HCT116 (cell line): Measurements from ENCODE around the gene SLC25A13. TPM values are rescaled to one million over a fixed set of nuclear protein-coding genes. Genes with fewer than 3 reads are reported as not detected.

Experiments
- ATAC-seq: fragments of 200-7000 bp; cut with Tn5 transposase; 2 replicates; pipeline ENCODE4 v1.9.1; 2020; ENCODE audit warnings: mild to moderate bottlenecking, moderate library complexity
- BruUV-seq: library from RNA; stranded (reverse); fragments of 400-500 nt; replicated peaks from 2 replicates; lab custom pipeline; 2021; lab: Mats Ljungman, UMichigan
- CTCF ChIA-PET: fragments of 300-600 bp; sonication (Branson Sonifier 250); formaldehyde crosslinking; loops from one replicate; lab custom pipeline; 2021; ENCODE audit warnings: antibody characterized with exemption; lab: Charles Lee
- POLR2A ChIA-PET: fragments of 300-600, 350-600 bp; sonication (Branson Sonifier 250); formaldehyde crosslinking; loops from one replicate; lab custom pipeline; 2021; ENCODE audit warnings: antibody characterized with exemption; lab: Charles Lee
- RAD21 ChIA-PET, 2 experiments: fragments of 300-600 bp; sonication (Branson Sonifier 250); formaldehyde crosslinking; loops; one replicate each; lab custom pipeline; 2023; ENCODE audit warnings: low total read pairs in 2 of 2; ENCODE audit not compliant: uncharacterized antibody in 2 of 2, unreplicated experiment in 2 of 2, low non-redundant PET in 1 of 2; lab: Charles Lee
- DNase-seq: peaks from one replicate; pipeline ENCODE4 v3.0.0-alpha.2; 2010; ENCODE audit warnings: low read depth, low spot score
- H2AFZ ChIP-seq: fragments of 200-600 bp; shearing (Covaris generic), sonication (generic); 2 replicates; pipeline ENCODE4 v1.6.1; 2017; ENCODE audit warnings: low read depth, mixed run types, mixed read lengths, antibody characterized with exemption, low read length; ENCODE audit not compliant: poor library complexity, severe bottlenecking
- H3K27ac ChIP-seq: 2 replicates; pipeline ENCODE4 v1.5.1; 2012; ENCODE audit warnings: low read depth, low read length
- H3K27me3 ChIP-seq: fragments of 200-600 bp; sonication (generic); 2 replicates; pipeline ENCODE4 v1.6.1; 2016; ENCODE audit warnings: mixed run types, low read length, mixed read lengths; ENCODE audit not compliant: insufficient read depth
- H3K36me3 ChIP-seq, 2 experiments: fragments of 200-500 bp in 1 of 2; fragments of 200-600 bp in 1 of 2; sonication (Bioruptor generic) in 1 of 2; sonication (generic) in 1 of 2; 2 replicates each; pipeline versions ENCODE4 v1.5.1 to v1.6.1; 2014 to 2016; ENCODE audit warnings: low read length in 2 of 2, inconsistent platforms in 1 of 2, mixed read lengths in 1 of 2, mixed run types in 1 of 2; ENCODE audit not compliant: insufficient read depth in 2 of 2, control insufficient read depth in 1 of 2
- H3K4me1 ChIP-seq, 2 experiments: fragments of 200-600 bp in 1 of 2; sonication (generic) in 1 of 2; 2 replicates each; pipeline versions ENCODE4 v1.5.1 to v1.6.1; 2012 to 2017; ENCODE audit warnings: low read length in 2 of 2, inconsistent platforms in 1 of 2, mild to moderate bottlenecking in 1 of 2, mixed read lengths in 1 of 2, mixed run types in 1 of 2, moderate library complexity in 1 of 2; ENCODE audit not compliant: insufficient read depth in 2 of 2, control insufficient read depth in 1 of 2
- H3K4me2 ChIP-seq: fragments of 200-600 bp; sonication (generic); 2 replicates; pipeline ENCODE4 v1.6.1; 2017; ENCODE audit warnings: mixed run types, low read length, mixed read lengths
- H3K4me3 ChIP-seq, 2 experiments: fragments of 200-600 bp in 1 of 2; sonication (generic) in 1 of 2; replicated peaks in 1 of 2; 2 replicates each; pipeline ENCODE4 v1.5.1; 2011 to 2016; ENCODE audit warnings: low read length in 2 of 2, control low read depth in 1 of 2, low read depth in 1 of 2, mild to moderate bottlenecking in 1 of 2, mixed read lengths in 1 of 2, mixed run types in 1 of 2
- H3K79me2 ChIP-seq: fragments of 200-600 bp; sonication (generic); 2 replicates; pipeline ENCODE4 v1.6.1; 2017; ENCODE audit warnings: mild to moderate bottlenecking, mixed run types, low read length, moderate library complexity, mixed read lengths; ENCODE audit not compliant: insufficient read depth
- H3K9ac ChIP-seq: fragments of 200-600 bp; sonication (generic); 2 replicates; pipeline ENCODE4 v1.6.1; 2016; ENCODE audit warnings: low read length, mixed read lengths
- H3K9me2 ChIP-seq: fragments of 200-600 bp; sonication (generic), shearing (Covaris generic); 2 replicates; pipeline ENCODE4 v1.6.1; 2017; ENCODE audit warnings: mixed run types, mild to moderate bottlenecking, moderate library complexity; ENCODE audit not compliant: insufficient read depth
- H3K9me3 ChIP-seq, 2 experiments: fragments of 200-500 bp in 1 of 2; fragments of 200-600 bp in 1 of 2; sonication (Bioruptor generic) in 1 of 2; sonication (generic) in 1 of 2; 2 replicates each; pipeline ENCODE4 v1.6.1; 2014 to 2017; ENCODE audit warnings: low read length in 2 of 2, mixed read lengths in 2 of 2, inconsistent platforms in 1 of 2, low read depth in 1 of 2, mild to moderate bottlenecking in 1 of 2, mixed run types in 1 of 2, moderate library complexity in 1 of 2; ENCODE audit not compliant: control insufficient read depth in 1 of 2, insufficient read depth in 1 of 2
- H4K20me1 ChIP-seq: fragments of 200-600 bp; sonication (generic), shearing (Covaris generic); 2 replicates; pipeline ENCODE4 v1.6.1; 2017; ENCODE audit warnings: mixed run types, mild to moderate bottlenecking, moderate library complexity; ENCODE audit not compliant: insufficient read depth
- EGR1 ChIP-seq: IDR thresholded peaks from 2 replicates; pipeline ENCODE4 v1.6.1; 2012; ENCODE audit warnings: low read depth
- JUND ChIP-seq: IDR thresholded peaks from 2 replicates; pipeline ENCODE4 v1.6.1; 2012
- SP1 ChIP-seq: IDR thresholded peaks from 2 replicates; pipeline ENCODE4 v1.6.1; 2012; ENCODE audit warnings: low read depth
- ZFX ChIP-seq: fragments of 450-650 bp; IDR thresholded peaks from 2 replicates; pipeline ENCODE4 v1.6.1; 2017
- intact Hi-C: fragments of 100-400 bp; cut with micrococcal nuclease; formaldehyde crosslinking; loops from 2 replicates; pipeline ENCODE4 v1.10.0; 2022
- total RNA-seq: library from RNA; stranded (reverse); gene quantifications from one replicate; pipeline ENCODE4 v1.2.1, GENCODE V29; 2021; ENCODE audit not compliant: unreplicated experiment

SLC25A13 gene
- total RNA-seq, 1 experiment from 2014 or later, result 19.3 TPM

DNA sequence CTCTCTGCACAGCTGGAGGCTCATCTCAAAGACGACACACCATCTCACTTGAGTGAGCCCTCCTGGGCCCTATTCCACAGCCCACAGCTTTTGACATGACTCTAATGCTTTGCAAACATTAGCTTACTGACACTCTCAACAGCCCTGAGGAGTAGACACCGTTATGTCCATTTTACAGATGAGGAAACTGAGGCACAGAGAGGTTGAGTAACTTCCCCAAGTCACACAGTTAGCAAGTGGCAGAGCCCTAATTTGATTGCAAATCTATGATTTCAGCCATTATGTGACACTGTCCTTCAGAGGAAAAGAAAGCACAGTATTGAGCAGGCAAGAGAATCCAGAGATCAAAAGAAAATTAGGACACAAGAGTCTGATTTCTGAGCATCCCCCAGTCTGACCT lies 16.0 kb downstream of the SLC25A13 start:
- ATAC-seq, result no peak
- peaks cover 5 to 11% of the 10 kb centered on the region in 2 experiments; a peak in 2 of 4 replicates for H3K4me1 ChIP-seq
- no peak for DNase-seq
- H3K9ac ChIP-seq, result no peak overlapping the region
- BruUV-seq, result no TSS peak
- CTCF ChIA-PET, result interaction anchor here (0.5 kb wide), 1 partner anchor 1707 kb away, joined by 3 read pairs; no protein-coding TSS in a partner anchor
- no peak for TF ChIP-seq JUND
- TF ChIP-seq, all 23 proteins: peak for 0
- Histone ChIP-seq H3K9me2 (no peaks in the 10 kb centered on the region), H2AFZ (no peak overlapping the region), H3K9me3 (no peaks in the 10 kb centered on the region), H3K4me3 (no peak overlapping the region), H3K36me3 (no peaks in the 10 kb centered on the region), H3K27me3 (no peaks in the 10 kb centered on the region), H4K20me1 (peaks cover 4% of the 10 kb centered on the region; the same call in 1 of the 2 replicates), H3K4me2 (no peak overlapping the region), H3K79me2 (peaks cover 94% of the 10 kb centered on the region), H3K27ac (no peak overlapping the region)
- ChIA-PET POLR2A (no interaction called here), RAD21 (no interaction called here)
- intact Hi-C loops, result no loop called here

DNA sequence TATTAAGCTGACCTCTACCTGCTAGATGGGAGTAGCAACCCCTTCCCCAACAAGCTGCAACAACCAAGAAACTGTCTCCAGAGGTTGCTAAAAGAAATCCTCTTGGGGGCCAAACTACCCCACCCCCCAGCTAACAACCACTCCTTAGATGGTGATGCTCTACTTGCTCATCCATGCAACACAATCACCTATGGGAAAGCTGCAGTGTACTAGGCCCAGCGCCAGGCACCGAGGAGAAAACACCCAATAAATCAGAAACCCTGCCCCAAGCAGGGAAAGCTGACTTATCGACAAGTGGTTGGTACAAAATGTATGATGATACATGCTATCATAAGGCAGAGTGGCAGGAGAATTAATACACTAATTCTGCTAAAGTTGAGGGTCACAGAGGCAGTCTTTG lies 17.3 kb downstream of the SLC25A13 start:
- Histone ChIP-seq H3K9me2 (no peaks in the 10 kb centered on the region), H4K20me1 (peaks cover 4% of the 10 kb centered on the region; the same call in 1 of the 2 replicates), H2AFZ (no peak overlapping the region), H3K9me3 (no peaks in the 10 kb centered on the region), H3K9ac (no peak overlapping the region), H3K4me3 (no peak overlapping the region), H3K79me2 (peaks cover 94% of the 10 kb centered on the region), H3K27ac (no peak overlapping the region), H3K27me3 (no peaks in the 10 kb centered on the region), H3K4me1 (peaks cover 5 to 11% of the 10 kb centered on the region in 2 experiments; a peak in 2 of 4 replicates), H3K4me2 (peak overlapping the region; percentile 7; the same call in 1 of the 2 replicates), H3K36me3 (no peaks in the 10 kb centered on the region)
- RAD21 ChIA-PET, result no interaction called here
- no peak for DNase-seq
- POLR2A ChIA-PET, result no interaction called here
- no peak for ATAC-seq
- CTCF ChIA-PET, result no interaction called here
- no TSS peak for BruUV-seq
- TF ChIP-seq SP1, result no peak
- TF ChIP-seq ZFX, result no peak
- TF ChIP-seq EGR1, result no peak
- intact Hi-C loops, result no loop called here
